Epithelial cell of proximal tubule (primary cell): ENCODE data around the gene ST7. TPM values are rescaled to one million over a fixed set of nuclear protein-coding genes. Genes with fewer than 3 reads are reported as not detected.

ENCODE experiments used
- DNase-seq: peaks from one replicate; pipeline ENCODE4 v3.0.0-alpha.2; 2011; ENCODE audit warnings: low read depth
- H3K4me3 ChIP-seq: 2 replicates; pipeline ENCODE4 v1.5.1; 2011; ENCODE audit warnings: low read depth, mild to moderate bottlenecking, low read length
- CTCF ChIP-seq: conservative IDR thresholded peaks from 2 replicates; pipeline ENCODE4 v1.5.1; 2012; ENCODE audit warnings: low read depth, mild to moderate bottlenecking, low read length
- total RNA-seq: library from RNA; depleted of rRNA; stranded (reverse); fragments of >200 nt; gene quantifications from 2 replicates; pipeline ENCODE4 v1.2.3, GENCODE V29; 2015

Gene ST7
- total RNA-seq, 1 donor from 2014 or later = 19.4 TPM

- no peak overlapping the region for H3K4me3 ChIP-seq
- DNase-seq = no peak
- no peak for TF ChIP-seq CTCF
Measured at GRCh38 chr7:116979430-116979829, 26.1 kb downstream of the ST7 start.

- no peak overlapping the region for H3K4me3 ChIP-seq
- TF ChIP-seq CTCF = no peak
- no peak for DNase-seq
Measured at GRCh38 chr7:116980354-116980753, 27.1 kb downstream of the ST7 start.

DNA sequence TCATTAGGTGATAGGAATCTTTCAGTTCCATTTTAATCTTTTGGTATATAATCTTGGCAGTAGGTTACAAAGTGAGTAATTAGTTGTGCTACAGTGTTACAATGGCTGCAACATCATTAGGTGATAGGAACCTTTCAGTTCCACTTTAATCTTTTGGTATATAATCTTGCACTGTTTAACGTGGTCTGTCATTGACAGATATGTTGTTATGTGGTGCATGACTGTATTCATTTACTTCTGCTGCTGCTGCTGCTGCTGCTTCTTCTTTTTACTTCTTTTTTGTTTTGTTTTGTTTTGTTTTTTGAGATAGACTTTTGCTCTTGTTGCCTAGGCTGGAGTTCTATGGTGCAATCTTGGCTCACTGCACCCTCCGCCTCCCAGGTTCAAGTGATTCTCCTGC lies 28.6 kb downstream of the ST7 start:
- H3K4me3 ChIP-seq = no peak overlapping the region
- DNase-seq = no peak
- no peak for TF ChIP-seq CTCF

DNA sequence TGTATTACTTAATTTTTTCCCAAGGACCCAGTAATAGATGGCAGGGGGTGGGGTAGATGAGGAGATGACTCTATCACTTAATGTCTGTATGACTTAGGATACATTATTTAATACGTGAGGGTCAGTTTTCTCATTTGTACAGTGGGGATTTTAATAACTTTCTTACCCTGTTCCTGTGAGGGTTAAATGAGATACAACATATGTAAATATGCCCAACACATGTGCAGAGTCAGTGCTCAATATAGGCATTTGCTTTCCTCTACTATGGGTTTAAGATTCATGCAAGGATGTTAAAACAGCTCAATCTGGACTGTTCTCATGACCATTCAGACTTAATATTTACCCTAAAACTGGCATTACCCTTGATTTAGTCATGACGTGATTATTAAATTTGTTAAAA lies 31.2 kb downstream of the ST7 start:
- no peak overlapping the region for H3K4me3 ChIP-seq
- TF ChIP-seq CTCF = no peak

DNA sequence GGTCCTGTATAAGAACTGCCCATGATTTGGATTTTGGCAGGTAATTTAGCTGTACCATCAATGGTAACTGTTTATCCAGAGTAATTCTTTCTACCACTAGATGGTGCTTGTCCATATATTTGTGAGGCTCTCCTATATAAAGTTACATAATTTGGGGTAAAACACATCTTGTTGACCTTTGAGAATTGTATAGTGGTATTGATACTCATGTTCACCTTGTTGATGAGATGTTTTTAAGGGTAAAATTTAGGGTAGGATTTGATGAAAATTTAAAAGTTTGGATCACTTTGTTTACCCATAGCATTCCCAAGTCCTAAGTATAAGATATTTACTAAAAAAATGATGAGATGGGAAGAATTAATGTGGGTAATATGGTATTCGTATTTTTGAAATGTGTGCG lies 31.6 kb downstream of the ST7 start:
- no peak overlapping the region for H3K4me3 ChIP-seq
- no peak for DNase-seq
- TF ChIP-seq CTCF = peak; percentile 68

More for the DNA sequence above, 31.2 kb downstream of the ST7 start:
- DNase-seq = no peak

DNA sequence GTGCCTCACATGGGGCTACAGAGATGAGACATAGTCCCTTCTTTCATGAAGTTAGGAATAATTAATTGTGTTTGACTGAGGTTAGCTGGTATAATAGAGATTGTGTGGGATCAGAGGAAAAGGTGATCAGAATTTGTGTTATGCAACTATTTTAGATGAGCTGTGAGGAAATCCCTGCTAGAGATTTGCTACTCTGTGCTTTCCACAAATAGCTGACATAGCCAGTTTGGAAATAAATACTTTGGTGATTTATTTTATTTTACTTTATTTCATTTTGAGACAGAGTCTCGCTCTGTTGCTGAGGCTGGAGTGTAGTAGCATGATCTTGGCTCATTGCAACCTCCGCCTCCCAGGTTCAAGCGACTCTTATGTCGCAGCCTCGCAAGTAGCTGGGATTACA lies 32.3 kb downstream of the ST7 start:
- DNase-seq = no peak
- TF ChIP-seq CTCF = no peak
- H3K4me3 ChIP-seq = no peak overlapping the region

DNA sequence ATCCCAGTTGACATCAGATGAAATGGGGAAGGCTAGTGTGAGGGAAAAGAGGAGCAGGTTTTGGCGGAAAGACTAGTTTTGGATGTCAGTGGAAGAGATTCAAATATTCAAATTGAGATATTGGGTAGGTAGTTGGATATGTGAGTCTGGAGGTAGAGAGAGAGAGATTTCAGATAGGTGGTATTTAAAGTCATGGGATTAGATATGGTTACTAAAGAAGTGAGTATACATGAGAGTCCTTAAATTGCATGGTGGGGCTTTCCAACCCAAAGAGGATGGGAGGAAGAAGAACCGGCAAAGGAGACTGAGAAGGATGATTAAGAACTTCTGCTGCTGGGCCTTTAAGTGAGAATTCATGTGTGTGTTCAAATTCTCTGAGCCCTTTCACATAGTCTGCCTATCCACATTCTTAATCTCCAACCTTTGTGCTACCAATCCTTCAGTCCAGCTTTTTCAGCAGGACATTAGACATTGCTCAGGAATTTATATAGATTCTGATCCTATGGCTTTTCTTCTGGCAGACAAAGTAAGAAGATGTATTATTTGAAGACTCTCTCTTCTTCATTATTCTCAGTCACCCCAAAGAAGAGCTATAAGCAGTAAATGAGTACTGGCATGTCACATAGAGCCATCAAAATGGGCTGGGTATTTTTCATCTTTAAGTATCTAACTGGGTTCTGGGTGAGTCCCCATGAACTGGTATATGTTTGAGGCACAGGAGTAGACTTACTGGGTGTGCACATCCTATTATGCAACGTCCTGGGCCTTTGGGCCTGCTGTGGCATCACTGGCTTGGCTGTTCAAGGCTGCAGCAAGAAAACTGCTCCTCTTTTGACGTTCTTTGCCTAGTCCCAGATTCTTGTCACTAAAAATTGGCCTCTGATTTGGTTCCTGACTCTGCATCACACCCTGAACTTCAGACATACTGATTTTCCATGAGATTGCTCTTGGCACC lies 33.6 kb downstream of the ST7 start:
- TF ChIP-seq CTCF = no peak
- no peak for DNase-seq
- no peak overlapping the region for H3K4me3 ChIP-seq
